Activated CD8-positive, alpha-beta T cell treated with anti-CD3 and anti-CD28 coated beads for 36 hours (primary cell): ENCODE data around the gene CUEDC2. TPM values are rescaled to one million over a fixed set of nuclear protein-coding genes. Genes with fewer than 3 reads are reported as not detected.

Experiments used
- ATAC-seq: fragments of 200-7000 bp; cut with Tn5 transposase; one replicate; pipeline ENCODE4 v1.10.0; 2021; ENCODE audit warnings: mild to moderate bottlenecking, moderate library complexity
- CTCF ChIA-PET: fragments of 350-600 bp; sonication (Branson Sonifier 250); formaldehyde crosslinking; loops from one replicate; lab custom pipeline; 2021; ENCODE audit warnings: antibody characterized with exemption; lab: Charles Lee
- POLR2A ChIA-PET: fragments of 350-600 bp; sonication (Branson Sonifier 250); formaldehyde crosslinking; loops from one replicate; lab custom pipeline; 2021; ENCODE audit warnings: antibody characterized with exemption; lab: Charles Lee
- DNase-seq: peaks from one replicate; pipeline ENCODE4 v3.0.0-alpha.2; 2020
- H3K27ac Mint-ChIP-seq: one replicate; pipeline ENCODE4 v1.8.0; 2021; ENCODE audit warnings: mild to moderate bottlenecking, mixed read lengths
- H3K27me3 Mint-ChIP-seq: one replicate; pipeline ENCODE4 v1.8.0; 2021; ENCODE audit warnings: mixed read lengths
- H3K36me3 Mint-ChIP-seq: one replicate; pipeline ENCODE4 v1.8.0; 2021; ENCODE audit warnings: low read depth, mixed read lengths
- H3K4me1 Mint-ChIP-seq: one replicate; pipeline ENCODE4 v1.8.0; 2021; ENCODE audit warnings: low read depth, mixed read lengths
- H3K4me3 Mint-ChIP-seq: one replicate; pipeline ENCODE4 v1.8.0; 2021; ENCODE audit warnings: mild to moderate bottlenecking, moderate library complexity, mixed read lengths
- H3K9me3 Mint-ChIP-seq: one replicate; pipeline ENCODE4 v1.8.0; 2021; ENCODE audit warnings: mixed read lengths
- CTCF ChIP-seq: fragments of 200-600 bp; IDR thresholded peaks from one replicate; pipeline ENCODE4 v1.8.0; 2022; ENCODE audit warnings: antibody characterized with exemption, mild to moderate bottlenecking
- intact Hi-C: fragments of 100-400 bp; cut with micrococcal nuclease; formaldehyde crosslinking; loops from one replicate; pipeline ENCODE4 v1.10.0; 2022
- total RNA-seq, 2 experiments: library from RNA; stranded (reverse); gene quantifications; one replicate each; pipeline ENCODE4 v1.2.3, GENCODE V29; 2021

Gene CUEDC2
- total RNA-seq, 2 experiments from 2014 or later = 71.8 to 76.4 TPM

- no peak for TF ChIP-seq CTCF
- Mint-ChIP-seq H3K4me1 (peaks cover 46% of the 10 kb centered on the region), H3K4me3 (peak overlapping the region; percentile 95), H3K36me3 (peaks cover 11% of the 10 kb centered on the region), H3K27me3 (no peaks in the 10 kb centered on the region), H3K9me3 (no peaks in the 10 kb centered on the region), H3K27ac (peak overlapping the region; percentile 94)
- CTCF ChIA-PET = interaction anchor here (0.7 to 5.1 kb wide), 10 partner anchors 11 to 202 kb away, joined by 3 to 32 read pairs (median 4); partner anchors contain the start of genes C10orf95 and FBXL15
- DNase-seq = no peak
- POLR2A ChIA-PET = interaction anchor here (0.8 to 8.1 kb wide), 12 partner anchors 9 to 283 kb away, joined by 3 to 102 read pairs (median 6); partner anchors contain the start of genes C10orf95, FBXL15, GBF1 and SFXN2
- no peak for ATAC-seq
- intact Hi-C loops = no loop called here
These were observed 786 bp downstream of the CUEDC2 start for GRCh38 chr10:102431452-102432124.

DNA sequence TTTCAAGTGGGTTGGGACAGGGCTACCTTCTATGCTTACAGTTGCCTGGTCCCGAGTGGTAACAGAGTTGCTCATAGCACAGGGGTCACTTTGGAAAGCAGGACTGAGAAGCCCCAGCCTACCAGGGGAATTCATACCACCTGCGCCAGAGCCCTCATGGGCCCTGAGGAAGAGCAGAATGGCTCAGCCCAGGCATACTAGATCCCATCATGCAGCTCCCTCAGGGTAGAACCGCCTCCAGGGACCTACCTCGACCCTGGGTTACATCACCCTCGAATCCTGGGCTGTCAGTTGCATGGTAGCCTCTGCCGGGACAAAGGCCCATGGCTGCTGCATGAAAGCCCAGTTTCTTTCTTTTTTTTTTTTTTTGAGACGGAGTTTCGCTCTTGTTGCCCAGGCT, 2.9 kb downstream of the CUEDC2 start:
- Mint-ChIP-seq H3K36me3 (peaks cover 7% of the 10 kb centered on the region), H3K27ac (no peak overlapping the region), H3K4me1 (peaks cover 42% of the 10 kb centered on the region), H3K9me3 (no peaks in the 10 kb centered on the region), H3K27me3 (no peaks in the 10 kb centered on the region), H3K4me3 (no peak overlapping the region)
- CTCF ChIA-PET = interaction anchor here (1.5 kb wide), 1 partner anchor 49 kb away, joined by 3 read pairs; no protein-coding TSS in a partner anchor
- DNase-seq (no peak), ATAC-seq (no peak)
- intact Hi-C loops = no loop called here
- POLR2A ChIA-PET = interaction anchor here (5.1 to 8.1 kb wide), 2 partner anchors 7 to 22 kb away, joined by 73 to 102 read pairs; partner anchors contain the start of genes C10orf95 and FBXL15
- TF ChIP-seq CTCF = no peak

GRCh38 chr10:102426803-102427287, 5.5 kb downstream of the CUEDC2 start:
- Mint-ChIP-seq H3K4me1 (peaks cover 36% of the 10 kb centered on the region), H3K9me3 (no peaks in the 10 kb centered on the region), H3K27me3 (no peaks in the 10 kb centered on the region), H3K27ac (no peak overlapping the region), H3K4me3 (no peak overlapping the region), H3K36me3 (peaks cover 15% of the 10 kb centered on the region)
- POLR2A ChIA-PET = interaction anchor here (0.6 to 2.4 kb wide), 3 partner anchors 14 to 271 kb away, joined by 3 to 9 read pairs (median 6); no protein-coding TSS in a partner anchor
- intact Hi-C loops = no loop called here
- ATAC-seq (no peak), DNase-seq (no peak)
- TF ChIP-seq CTCF = no peak
- CTCF ChIA-PET = interaction anchor here (0.8 to 1.6 kb wide), 5 partner anchors 8 to 157 kb away, joined by 3 to 7 read pairs (median 3); no protein-coding TSS in a partner anchor

GRCh38 chr10:102425444-102425843, 6.9 kb downstream of the CUEDC2 start:
- ATAC-seq = no peak
- no peak for DNase-seq
- intact Hi-C loops = no loop called here
- H3K4me3 Mint-ChIP-seq = no peak overlapping the region
- no peaks in the 10 kb centered on the region for H3K9me3 Mint-ChIP-seq
- ChIA-PET CTCF (interaction anchor here (1.6 to 6.2 kb wide), 3 partner anchors 26 to 74 kb away, joined by 6 to 143 read pairs (median 7); partner anchors contain the start of gene NFKB2), POLR2A (interaction anchor here (1.6 to 7.3 kb wide), 6 partner anchors 12 to 32 kb away, joined by 6 to 71 read pairs (median 26); partner anchors contain the start of gene C10orf95)
- peak overlapping the region; percentile 13 for H3K27ac Mint-ChIP-seq
- peaks cover 9% of the 10 kb centered on the region for H3K36me3 Mint-ChIP-seq
- peaks cover 29% of the 10 kb centered on the region for H3K4me1 Mint-ChIP-seq
- TF ChIP-seq CTCF = no peak
- H3K27me3 Mint-ChIP-seq = no peaks in the 10 kb centered on the region
